ENCODE measurements around the gene IGFLR1.

DNA sequence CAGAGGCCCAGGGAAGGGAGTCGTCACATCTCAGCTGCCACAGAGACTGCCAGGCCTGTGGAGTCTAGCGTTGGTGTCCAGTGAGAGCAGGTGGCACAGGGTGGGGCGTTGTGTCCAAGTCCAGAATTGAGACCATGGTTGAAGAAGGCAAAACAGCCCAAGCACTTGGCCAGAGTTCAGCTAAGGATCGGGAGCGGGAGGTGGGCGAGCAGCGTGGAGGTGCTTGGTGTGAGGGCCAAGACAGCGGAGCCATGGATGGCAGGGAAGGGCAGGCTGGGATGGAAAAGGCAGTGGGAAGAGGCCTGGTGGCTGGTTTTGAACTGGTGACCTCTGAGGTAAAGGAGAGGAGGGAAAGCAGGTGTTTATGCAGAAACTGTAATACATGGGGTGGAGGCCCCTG, 8.0 kb downstream of the IGFLR1 start:
- TF ChIP-seq SUZ12 (IDR thresholded peaks at IDR 0.05; ENCODE audit: extremely low read depth, insufficient read depth, insufficient read length) (no peak), ZNF274 (IDR thresholded peaks at IDR 0.05; ENCODE audit: low read depth, low read length) (no peak)
